GM12801 (cell line): Measurements from ENCODE around the gene SHB.

ENCODE experiments used
- TF ChIP-seq, protein P1 (sequence below): IDR thresholded peaks from one replicate; pipeline ENCODE4 v1.5.1; 2011; ENCODE audit warnings: control low read depth; ENCODE audit not compliant: insufficient read length; ENCODE audit errors: extremely low read depth

SHB gene

DNA sequence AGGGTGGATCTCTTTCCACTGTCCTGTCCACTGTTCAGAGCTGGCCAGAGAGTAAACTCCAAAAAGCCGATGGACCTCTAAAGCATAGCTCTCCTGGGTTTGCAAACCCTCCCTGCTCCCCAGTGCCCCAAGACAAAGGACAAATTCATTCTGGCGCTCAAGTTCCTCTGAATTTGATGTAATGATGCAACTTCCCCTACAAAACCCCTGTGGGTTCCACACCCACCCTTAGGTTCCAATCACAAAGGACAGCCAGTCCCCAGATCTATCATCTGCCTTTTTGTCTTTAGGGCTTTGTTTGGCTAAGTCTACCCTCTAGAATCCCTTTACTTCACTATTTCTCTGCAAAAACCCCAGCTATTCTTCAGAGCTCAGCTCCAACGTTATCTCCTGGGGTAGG, 107.7 kb downstream of the SHB start:
- TF ChIP-seq, protein P1, sequence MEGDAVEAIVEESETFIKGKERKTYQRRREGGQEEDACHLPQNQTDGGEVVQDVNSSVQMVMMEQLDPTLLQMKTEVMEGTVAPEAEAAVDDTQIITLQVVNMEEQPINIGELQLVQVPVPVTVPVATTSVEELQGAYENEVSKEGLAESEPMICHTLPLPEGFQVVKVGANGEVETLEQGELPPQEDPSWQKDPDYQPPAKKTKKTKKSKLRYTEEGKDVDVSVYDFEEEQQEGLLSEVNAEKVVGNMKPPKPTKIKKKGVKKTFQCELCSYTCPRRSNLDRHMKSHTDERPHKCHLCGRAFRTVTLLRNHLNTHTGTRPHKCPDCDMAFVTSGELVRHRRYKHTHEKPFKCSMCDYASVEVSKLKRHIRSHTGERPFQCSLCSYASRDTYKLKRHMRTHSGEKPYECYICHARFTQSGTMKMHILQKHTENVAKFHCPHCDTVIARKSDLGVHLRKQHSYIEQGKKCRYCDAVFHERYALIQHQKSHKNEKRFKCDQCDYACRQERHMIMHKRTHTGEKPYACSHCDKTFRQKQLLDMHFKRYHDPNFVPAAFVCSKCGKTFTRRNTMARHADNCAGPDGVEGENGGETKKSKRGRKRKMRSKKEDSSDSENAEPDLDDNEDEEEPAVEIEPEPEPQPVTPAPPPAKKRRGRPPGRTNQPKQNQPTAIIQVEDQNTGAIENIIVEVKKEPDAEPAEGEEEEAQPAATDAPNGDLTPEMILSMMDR: no peak

DNA sequence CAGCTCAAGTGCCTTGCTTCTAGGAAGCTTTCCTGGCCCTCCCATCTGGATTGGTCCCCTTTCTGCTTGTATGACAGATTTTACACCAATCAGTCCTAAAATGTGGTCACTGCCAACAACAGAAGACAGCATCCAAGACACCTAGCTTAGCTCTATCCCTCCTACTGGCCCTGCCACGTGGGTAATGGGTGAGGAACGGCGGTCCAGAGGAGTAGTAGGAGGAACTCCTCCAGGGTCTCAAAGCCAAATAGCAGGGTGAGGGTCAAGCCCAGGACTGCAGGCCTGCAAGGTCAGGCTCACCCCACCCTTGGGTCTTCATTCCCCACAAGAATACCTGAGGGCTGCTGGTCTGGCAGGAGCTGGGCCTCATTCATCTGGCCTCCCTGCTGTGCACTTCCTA, 108.4 kb downstream of the SHB start:
- TF ChIP-seq, protein P1: no peak

DNA sequence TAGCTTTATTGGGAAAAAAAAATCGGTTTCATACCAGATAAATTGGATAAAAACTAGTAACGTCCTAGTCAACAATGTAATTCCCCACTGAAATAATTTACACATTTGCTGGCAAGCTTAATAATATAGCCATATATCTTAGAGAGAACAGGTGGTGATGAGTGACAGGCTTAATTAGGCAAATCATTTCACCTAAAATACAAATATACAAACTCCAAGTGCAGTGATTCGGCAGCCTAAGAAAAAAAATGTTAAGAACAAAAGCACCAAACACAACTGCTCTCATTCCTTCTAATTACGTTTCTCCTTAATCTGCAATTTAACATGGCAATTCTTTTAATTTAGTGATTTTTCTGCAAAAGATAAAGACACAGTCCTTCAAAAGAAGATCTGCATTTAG, 109.1 kb downstream of the SHB start:
- TF ChIP-seq, protein P1: no peak

DNA sequence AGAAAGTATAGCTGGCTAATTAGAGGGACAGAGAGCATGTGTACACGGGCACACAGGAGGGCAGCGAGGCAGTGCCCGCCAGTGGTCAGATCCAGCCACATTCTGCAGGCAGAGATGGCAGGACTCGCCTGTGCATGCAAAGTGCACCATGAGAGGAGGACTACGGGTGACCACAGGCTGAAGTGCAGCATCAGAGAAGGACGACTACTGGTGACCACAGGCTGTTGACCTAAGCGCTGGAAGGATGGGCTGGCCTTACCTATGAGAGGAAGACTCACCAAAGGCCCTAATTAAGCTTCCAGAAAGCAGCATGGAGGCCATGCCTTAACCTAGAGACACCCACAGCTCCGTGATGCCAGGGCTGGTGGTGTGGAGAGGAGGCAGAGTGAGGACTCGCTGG, 110.9 kb downstream of the SHB start:
- TF ChIP-seq, protein P1: no peak

DNA sequence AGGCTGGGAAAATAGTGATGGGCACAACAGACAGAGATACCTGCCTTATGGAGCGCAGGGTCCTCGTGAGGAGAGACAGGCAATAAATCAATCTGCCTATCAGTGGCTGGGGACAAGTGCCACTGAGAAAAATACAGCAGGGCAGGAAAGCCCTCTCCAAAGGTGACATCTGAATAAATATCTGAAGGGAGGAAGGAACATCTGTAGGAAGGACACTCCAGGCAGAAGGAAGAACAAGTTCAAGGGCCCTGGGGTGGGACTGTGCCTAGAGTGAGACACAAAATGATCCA, 111.4 kb downstream of the SHB start:
- TF ChIP-seq, protein P1: no peak

DNA sequence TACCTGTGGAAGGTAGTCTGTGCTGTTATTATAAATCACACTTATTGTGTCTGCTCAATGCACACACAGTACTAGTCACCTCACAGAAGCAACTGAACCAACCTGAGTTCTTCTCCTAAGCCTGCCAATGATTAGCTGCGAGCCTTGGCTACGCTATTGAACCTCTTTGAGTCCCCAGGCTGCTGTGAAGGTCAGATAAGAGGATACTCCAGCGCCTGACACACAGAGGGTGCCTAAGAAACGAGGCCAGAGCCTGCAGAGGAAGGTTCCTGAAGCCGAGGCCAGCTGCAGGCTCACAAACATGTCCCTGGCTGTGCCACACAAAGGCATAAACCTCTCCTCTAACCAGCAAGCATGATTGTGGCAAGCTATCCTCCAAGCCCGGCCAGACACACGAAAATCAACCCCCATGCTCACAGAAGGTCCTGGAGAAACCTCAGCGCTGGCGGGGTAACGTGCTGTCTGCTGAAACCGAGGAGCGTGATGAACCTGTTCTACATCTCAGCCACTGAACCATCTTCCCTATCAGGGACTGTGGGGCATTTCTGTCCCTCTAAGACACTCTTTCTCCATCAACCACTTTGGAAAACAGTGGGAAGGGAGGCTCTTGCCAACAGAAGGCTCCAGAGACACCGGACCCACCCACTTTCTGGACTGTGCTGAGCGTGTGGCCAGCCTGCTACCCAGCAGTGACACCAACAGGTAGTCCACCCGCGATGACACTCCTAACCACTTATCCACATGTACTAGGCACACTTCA, 111.9 kb downstream of the SHB start:
- TF ChIP-seq, protein P1: no peak

DNA sequence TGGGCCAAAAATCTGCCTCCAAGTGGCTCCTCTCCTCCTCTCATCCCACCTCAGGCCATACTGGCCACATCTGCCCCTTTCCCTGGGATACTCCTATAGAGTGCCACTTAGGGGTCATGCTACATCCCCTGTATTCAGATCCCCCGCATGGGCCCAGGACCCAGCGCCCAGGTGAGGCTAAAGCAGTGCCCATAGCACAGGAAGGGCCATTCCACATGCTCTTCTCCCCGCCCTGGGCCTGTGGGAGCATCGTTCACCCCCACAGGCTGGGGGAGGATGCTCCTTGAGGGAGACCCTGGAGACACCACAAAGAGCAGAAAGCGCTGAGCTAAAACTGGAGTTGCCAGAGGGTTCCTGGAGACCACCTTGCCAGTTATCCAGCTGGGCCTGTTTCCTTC, 112.6 kb downstream of the SHB start:
- TF ChIP-seq, protein P1: no peak
